IPS-18a (cell line): ENCODE measurements around the gene SDCCAG8.

Experiments
- H3K27ac ChIP-seq: one replicate; pipeline ENCODE4 v1.5.1; 2013; ENCODE audit warnings: low read length
- H3K27me3 ChIP-seq: one replicate; pipeline ENCODE4 v1.6.1; 2013; ENCODE audit warnings: mild to moderate bottlenecking, low read length; ENCODE audit not compliant: control insufficient read depth, insufficient read depth
- H3K36me3 ChIP-seq: one replicate; pipeline ENCODE4 v1.6.1; 2013; ENCODE audit warnings: low read depth, low read length; ENCODE audit not compliant: control insufficient read depth
- H3K4me1 ChIP-seq: one replicate; pipeline ENCODE4 v1.6.1; 2013; ENCODE audit warnings: low read depth, low read length; ENCODE audit not compliant: control insufficient read depth
- H3K4me3 ChIP-seq: one replicate; pipeline ENCODE4 v1.5.1; 2013; ENCODE audit warnings: low read length
- H3K9ac ChIP-seq: one replicate; pipeline ENCODE4 v1.6.1; 2013; ENCODE audit warnings: mild to moderate bottlenecking, low read length, moderate library complexity
- H3K9me3 ChIP-seq: one replicate; pipeline ENCODE4 v1.6.1; 2013; ENCODE audit warnings: low read depth, low read length; ENCODE audit not compliant: control insufficient read depth

The SDCCAG8 gene

DNA sequence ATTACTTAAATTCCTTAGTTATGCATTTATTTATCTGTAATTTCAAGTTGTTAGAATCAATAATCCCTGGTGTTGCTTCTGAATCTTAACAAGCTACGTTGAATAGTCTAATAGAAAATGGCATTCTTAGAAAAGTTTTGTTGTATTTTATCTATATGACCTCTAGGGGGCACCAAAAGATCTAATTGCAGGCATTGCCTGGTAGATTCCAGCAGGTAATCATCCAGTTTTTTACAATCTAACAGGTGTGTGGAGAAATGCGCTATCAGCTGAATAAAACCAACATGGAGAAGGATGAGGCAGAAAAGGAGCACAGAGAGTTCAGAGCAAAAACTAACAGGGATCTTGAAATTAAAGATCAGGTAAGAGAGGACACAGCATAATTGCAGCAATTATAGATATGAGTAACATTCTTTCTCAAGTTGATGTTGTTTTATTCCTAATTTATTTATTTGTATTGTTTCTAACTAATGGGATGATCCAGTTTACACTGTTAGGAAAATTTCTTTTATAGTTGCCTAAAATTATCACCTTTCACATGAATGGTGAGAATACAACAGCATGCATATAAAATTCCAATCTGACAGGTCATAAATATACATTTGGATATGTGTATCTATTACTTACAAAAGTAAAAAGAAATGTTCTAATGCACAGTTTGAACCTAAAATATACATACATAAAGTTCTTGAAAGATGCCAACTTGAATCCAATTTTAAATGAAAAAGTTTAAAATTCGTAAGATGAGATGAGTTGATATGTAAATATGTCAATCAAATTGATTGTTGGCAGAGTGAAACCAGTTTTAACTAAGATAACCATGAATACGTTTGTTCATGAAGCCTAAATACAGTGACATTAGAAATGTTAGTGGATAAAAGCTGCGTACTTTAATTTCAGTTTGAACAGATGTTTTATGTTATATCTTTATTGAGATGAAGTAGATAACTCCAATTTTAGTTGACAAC lies 88.4 kb downstream of the SDCCAG8 start:
- no peaks in the 10 kb centered on the region for H3K9me3 ChIP-seq
- no peak overlapping the region for H3K27ac ChIP-seq

DNA sequence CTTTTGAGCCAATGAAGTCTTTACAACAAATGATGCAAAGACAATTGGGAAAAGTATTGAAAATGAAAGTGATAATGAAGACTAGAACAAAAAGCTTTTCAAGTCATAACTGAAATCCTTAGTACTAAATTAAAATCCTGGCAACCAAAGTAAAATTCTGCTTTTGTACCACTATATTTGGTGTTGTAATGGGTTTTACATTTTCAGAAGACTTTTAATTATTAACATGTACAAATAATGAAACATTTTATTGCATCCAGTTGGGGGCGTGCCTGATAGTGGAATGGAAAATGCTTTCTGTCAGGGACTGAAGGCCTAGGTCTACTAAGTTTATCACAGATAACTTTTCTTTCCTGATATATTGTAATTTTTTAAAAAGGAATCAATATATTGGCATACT lies 89.4 kb downstream of the SDCCAG8 start:
- H3K9me3 ChIP-seq = no peaks in the 10 kb centered on the region
- no peaks in the 10 kb centered on the region for H3K36me3 ChIP-seq
- H3K4me1 ChIP-seq = no peaks in the 10 kb centered on the region
- H3K4me3 ChIP-seq = no peak overlapping the region
- H3K27ac ChIP-seq = no peak overlapping the region
- no peak overlapping the region for H3K9ac ChIP-seq
- no peaks in the 10 kb centered on the region for H3K27me3 ChIP-seq

More for the DNA sequence above, 88.4 kb downstream of the SDCCAG8 start:
- Histone ChIP-seq H3K4me3 (no peak overlapping the region), H3K9ac (no peak overlapping the region), H3K4me1 (no peaks in the 10 kb centered on the region), H3K27me3 (no peaks in the 10 kb centered on the region), H3K36me3 (no peaks in the 10 kb centered on the region)

DNA sequence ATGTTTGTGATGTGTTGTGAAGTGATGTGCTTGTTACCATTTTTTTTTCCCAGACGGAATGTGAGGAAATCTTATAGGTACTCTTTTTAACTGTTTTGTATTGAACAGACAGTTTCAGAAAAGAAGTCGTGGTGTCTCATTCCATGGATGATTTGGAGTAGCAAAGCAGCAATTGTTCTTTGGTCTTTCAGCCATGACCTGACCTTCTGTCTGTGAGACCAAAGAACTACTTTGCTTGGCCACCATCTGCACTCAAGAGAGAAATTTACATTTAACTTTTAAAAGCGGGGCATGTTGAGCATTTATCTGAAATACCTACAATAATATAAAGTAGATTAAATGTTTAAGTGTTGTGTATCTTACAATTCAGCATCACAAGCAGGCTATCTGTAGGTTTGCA lies 90.2 kb downstream of the SDCCAG8 start:
- H3K36me3 ChIP-seq = no peaks in the 10 kb centered on the region
- no peak overlapping the region for H3K27ac ChIP-seq
- no peak overlapping the region for H3K4me3 ChIP-seq
- H3K9ac ChIP-seq = no peak overlapping the region
- no peaks in the 10 kb centered on the region for H3K9me3 ChIP-seq
- no peaks in the 10 kb centered on the region for H3K27me3 ChIP-seq
- H3K4me1 ChIP-seq = no peaks in the 10 kb centered on the region

DNA sequence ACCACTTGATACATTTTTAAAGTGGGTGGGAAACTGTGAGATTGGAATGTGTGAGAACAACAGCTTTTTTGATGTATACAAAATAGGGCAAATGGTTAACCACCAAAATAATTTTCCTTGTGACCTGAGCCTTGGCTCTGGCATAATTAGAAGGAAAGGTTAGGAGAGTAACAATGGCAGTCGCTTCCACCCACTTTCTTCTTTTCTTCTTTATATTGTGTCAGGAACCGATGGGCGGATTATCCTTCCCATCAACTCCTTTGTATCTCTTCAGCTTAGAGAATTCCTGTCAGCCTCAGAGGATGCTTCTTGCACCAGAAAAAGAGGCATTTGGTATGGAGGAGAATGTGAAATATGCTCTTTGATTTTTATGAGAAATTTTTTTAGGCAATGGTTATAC lies 90.6 kb downstream of the SDCCAG8 start:
- Histone ChIP-seq H3K27ac (no peak overlapping the region), H3K27me3 (no peaks in the 10 kb centered on the region)

DNA sequence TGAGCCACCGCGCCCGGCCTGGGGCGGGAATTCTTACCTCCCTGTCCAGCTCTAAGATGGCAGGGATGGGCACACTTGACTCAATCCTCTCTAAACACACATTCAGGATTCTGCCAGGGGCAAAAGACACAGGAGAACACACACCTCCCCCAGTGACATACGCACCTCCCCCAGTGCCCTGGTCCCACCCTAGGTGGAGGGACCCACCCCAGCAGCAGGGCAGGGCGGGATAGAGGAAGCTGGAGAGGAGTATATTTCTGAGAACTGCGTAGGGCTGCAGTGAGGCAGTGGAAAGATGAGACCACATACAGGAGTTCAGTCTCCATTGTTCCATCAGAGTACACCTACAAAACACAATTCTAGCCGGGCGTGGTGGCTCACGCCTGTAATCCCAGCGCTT lies 92.5 kb downstream of the SDCCAG8 start:
- no peak overlapping the region for H3K27ac ChIP-seq
- no peak overlapping the region for H3K4me3 ChIP-seq
- H3K27me3 ChIP-seq = no peaks in the 10 kb centered on the region
- no peaks in the 10 kb centered on the region for H3K4me1 ChIP-seq
- H3K36me3 ChIP-seq = no peaks in the 10 kb centered on the region
- H3K9me3 ChIP-seq = no peaks in the 10 kb centered on the region
- H3K9ac ChIP-seq = no peak overlapping the region

More for the DNA sequence above, 90.6 kb downstream of the SDCCAG8 start:
- Histone ChIP-seq H3K9me3 (no peaks in the 10 kb centered on the region), H3K4me3 (no peak overlapping the region), H3K36me3 (no peaks in the 10 kb centered on the region), H3K9ac (no peak overlapping the region), H3K4me1 (no peaks in the 10 kb centered on the region)

DNA sequence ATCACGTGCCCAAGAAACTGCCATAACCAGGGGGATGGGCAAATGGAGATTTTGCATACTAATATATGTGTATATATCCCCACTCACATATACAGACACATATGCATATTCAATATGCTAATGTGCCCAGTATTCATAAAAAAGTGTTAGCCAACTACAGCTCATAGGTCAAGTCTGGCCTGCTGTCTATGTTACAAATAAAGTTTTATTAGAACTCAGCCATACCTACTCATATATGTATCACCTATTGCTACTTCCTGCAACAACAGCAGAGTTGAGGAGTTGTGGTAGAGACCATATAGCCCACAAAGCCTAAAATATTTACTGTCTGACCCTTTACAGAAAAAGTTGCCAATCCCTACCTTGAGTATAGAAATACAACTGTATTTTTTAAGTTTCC lies 93.3 kb downstream of the SDCCAG8 start:
- H3K4me1 ChIP-seq = no peaks in the 10 kb centered on the region
- H3K27me3 ChIP-seq = no peaks in the 10 kb centered on the region
- H3K36me3 ChIP-seq = no peaks in the 10 kb centered on the region
- H3K9me3 ChIP-seq = no peaks in the 10 kb centered on the region
- H3K27ac ChIP-seq = no peak overlapping the region
- H3K4me3 ChIP-seq = no peak overlapping the region
- no peak overlapping the region for H3K9ac ChIP-seq

DNA sequence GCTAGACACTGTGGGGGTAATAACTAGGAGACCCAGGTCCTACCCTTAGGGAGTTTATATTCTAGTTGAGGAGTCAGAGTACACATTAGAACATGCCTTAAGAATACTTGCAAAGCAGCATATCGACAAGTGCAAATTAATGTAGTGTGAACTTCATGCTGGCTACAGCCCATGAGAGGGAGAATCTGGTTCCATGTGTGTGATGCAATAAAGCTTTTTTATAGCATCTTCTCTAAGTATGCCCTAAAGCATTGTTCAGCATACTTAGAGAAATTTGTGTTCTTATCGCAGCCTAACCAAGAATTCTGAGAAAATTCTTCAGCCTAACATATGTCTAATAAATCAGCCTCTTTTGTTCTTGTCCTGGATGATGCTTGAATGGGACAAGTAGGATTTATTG lies 95.5 kb downstream of the SDCCAG8 start:
- Histone ChIP-seq H3K27me3 (no peaks in the 10 kb centered on the region), H3K27ac (no peak overlapping the region), H3K9me3 (no peaks in the 10 kb centered on the region), H3K9ac (no peak overlapping the region), H3K4me1 (no peaks in the 10 kb centered on the region), H3K4me3 (no peak overlapping the region), H3K36me3 (no peaks in the 10 kb centered on the region)

DNA sequence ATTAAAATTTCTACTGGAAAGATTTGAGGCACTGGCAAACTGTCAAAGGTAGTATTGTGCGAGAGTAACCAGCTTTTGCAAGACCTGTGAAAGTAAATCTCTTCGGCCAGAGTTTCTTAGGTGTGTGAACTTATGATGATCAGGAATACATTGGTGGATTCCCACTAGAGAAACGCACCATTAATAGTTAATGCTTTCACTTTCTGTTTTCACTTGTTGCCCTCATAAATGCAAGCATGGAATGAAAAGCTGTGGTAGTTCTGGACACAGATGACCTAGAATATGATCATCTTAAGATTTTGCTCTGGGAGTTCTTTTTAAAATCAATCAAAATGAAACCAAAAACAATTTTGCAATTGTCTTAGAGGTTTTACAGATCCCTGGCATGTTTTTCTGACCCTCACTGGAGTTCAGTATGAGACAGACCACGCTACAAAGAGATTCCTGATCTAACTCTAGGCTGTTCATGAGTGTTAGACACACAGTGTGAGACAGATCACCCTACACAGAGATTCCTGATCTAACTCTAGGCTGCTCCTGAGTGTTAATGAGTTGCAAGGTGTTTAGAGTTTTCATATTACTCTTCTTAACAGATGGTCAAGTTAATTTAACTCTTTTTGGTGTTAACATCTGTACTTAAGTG lies 98.8 kb downstream of the SDCCAG8 start:
- Histone ChIP-seq H3K27me3 (no peaks in the 10 kb centered on the region), H3K9ac (no peak overlapping the region), H3K27ac (no peak overlapping the region), H3K9me3 (no peaks in the 10 kb centered on the region), H3K36me3 (no peaks in the 10 kb centered on the region), H3K4me3 (no peak overlapping the region), H3K4me1 (no peaks in the 10 kb centered on the region)

DNA sequence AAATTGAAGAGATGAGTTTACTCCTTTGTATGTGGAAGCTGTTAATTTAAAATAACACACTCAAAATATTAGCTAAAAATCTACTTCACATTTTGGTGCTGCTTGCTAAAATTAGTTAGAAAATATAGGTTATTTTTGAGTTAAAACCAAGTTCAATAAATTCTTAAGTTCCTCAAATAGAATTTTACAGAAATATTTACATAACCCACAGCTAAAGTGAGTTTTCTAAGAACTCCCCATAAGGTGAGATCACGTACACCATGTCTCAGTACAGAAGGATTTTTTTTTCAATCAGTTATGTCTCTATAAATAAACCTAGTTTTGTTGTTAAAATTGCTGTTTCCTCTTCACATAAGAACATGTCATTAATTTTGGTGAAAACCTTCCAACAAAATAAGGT lies 108.0 kb downstream of the SDCCAG8 start:
- H3K4me1 ChIP-seq = no peaks in the 10 kb centered on the region
- H3K4me3 ChIP-seq = no peak overlapping the region
- no peaks in the 10 kb centered on the region for H3K27me3 ChIP-seq
- no peak overlapping the region for H3K9ac ChIP-seq
- H3K36me3 ChIP-seq = no peaks in the 10 kb centered on the region
- no peaks in the 10 kb centered on the region for H3K9me3 ChIP-seq
- no peak overlapping the region for H3K27ac ChIP-seq

DNA sequence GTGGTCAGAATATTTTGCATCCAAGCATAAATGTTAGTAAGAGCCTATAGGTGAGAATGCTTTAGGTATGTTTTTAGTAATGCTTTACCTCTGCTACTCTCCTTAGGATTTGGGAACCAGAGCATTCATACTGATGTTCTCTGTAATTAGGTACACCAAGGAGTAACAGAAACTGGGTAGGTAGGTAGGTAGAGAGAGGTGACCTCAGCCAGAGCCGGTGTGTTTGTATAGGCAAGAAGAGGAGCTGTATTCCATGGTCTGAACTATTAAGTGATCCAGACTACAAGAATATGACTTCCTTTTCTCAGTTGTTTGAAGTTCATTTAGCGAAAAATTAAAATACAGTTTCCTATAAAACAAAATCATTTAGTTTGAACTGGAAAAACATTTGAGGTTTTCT lies 108.5 kb downstream of the SDCCAG8 start:
- Histone ChIP-seq H3K27ac (no peak overlapping the region), H3K9me3 (no peaks in the 10 kb centered on the region), H3K4me3 (no peak overlapping the region), H3K36me3 (no peaks in the 10 kb centered on the region), H3K27me3 (no peaks in the 10 kb centered on the region), H3K4me1 (no peaks in the 10 kb centered on the region), H3K9ac (no peak overlapping the region)

DNA sequence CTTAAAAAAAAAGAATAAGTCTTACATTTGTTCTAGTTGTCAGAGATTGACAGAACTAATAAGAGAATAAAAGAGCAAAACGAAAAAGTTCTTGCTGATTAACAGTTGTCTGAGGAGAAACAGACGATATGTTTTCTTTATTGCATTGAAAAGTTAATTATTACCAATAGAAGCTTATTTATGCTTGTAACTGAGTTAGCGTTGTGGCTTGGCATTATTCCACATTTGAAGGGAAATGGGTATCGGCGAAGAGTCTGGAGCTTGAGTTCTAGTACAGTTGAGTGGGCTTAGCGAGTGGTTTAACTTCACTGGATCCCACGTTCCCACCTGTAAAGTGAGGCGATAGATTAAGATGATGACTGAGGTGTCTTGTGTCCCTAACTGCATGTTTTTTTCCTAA lies 109.0 kb downstream of the SDCCAG8 start:
- Histone ChIP-seq H3K4me3 (no peak overlapping the region), H3K9ac (no peak overlapping the region), H3K27ac (no peak overlapping the region), H3K27me3 (no peaks in the 10 kb centered on the region), H3K4me1 (no peaks in the 10 kb centered on the region), H3K9me3 (no peaks in the 10 kb centered on the region), H3K36me3 (no peaks in the 10 kb centered on the region)

DNA sequence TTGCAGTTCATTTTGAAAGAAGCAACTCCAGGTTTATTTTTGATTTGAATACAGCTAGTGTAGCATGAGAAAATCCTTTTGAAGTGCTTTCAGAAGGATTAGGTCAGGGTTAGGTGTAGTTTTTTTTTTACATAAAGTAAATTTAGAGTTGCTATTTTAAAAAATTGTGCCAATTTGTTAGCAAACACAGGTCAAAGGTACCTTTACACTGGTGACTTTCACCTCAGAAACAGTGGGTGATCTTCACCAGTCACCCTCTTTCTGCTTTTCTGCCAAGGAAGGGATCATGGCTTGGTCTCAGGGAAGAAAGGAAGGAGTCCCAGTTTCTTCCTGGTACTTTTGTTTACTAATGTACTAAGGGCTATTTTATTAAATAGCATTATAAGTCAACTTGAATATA lies 111.5 kb downstream of the SDCCAG8 start:
- H3K9ac ChIP-seq = no peak overlapping the region
- no peak overlapping the region for H3K4me3 ChIP-seq
- no peaks in the 10 kb centered on the region for H3K4me1 ChIP-seq
- H3K36me3 ChIP-seq = no peaks in the 10 kb centered on the region
- no peak overlapping the region for H3K27ac ChIP-seq
- H3K27me3 ChIP-seq = no peaks in the 10 kb centered on the region
- H3K9me3 ChIP-seq = no peaks in the 10 kb centered on the region
